ENCODE results near the gene ALOX5.

Gene ALOX5

DNA sequence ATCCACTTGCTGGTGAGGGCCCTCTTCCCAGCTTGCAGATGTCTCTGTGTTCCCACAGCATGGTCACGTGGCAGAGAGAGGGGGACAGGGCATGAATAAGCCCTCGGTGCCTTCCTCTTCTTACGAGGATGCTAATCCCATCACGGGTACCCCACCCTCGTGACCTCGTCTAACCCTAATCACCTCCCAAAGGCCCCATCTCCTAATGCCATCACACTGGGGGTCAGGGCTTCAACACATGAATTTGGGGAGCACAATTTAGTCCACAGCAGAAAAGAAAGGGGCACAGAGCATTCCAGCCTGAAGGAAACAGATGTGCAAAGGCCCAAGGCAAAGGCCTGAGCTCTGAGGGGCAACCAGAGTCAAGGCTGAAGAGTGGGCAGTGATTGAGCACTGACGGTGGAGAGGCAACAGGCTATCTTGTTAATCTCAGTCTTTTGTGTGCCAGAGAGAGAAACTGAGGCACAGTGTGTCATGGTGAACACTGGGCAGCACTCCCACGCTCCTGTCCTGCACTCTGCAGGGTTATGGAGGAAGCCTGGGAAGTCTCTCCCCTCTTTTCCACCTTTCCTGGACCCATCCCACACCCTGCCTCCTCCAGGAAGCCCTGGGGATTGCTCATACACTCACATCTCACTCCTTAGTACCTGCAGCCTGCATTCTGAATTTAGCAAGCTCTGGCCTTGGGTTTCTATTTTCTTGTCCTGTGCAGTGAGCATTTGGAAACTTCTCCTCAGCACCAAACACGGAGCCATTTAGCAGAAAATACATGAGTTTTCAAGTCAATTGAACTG, 49.0 kb downstream of the ALOX5 start:
- FAIRE-seq (no peak), DNase-seq (ENCODE audit: low spot score) (no peak)

DNA sequence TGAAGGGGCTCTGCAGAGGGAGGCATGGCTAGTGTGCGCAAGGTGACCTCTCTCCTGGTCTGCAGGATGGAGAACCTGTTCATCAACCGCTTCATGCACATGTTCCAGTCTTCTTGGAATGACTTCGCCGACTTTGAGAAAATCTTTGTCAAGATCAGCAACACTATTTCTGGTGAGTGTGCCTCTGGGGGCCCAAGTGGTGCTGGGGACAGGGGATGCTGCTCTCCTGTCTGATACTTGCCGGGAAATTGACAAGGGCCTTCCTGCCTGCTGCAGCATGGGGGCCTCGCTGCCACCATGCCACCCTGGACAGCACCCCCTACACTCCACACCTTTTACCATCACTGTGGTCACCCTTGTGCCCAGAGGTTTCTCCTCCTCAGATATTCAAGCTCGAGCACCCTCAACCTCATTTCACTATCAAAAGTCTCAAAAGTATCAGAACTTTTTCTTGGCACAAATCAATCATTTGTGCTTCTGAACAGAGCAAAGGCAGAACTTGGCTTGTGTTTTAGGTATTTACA, 50.0 kb downstream of the ALOX5 start:
- FAIRE-seq: no peak
- no peak for DNase-seq (ENCODE audit: low spot score)

GRCh38 chr10:45424668-45425404, 50.8 kb downstream of the ALOX5 start:
- no peak for DNase-seq (ENCODE audit: low spot score)
- FAIRE-seq: no peak

- DNase-seq (ENCODE audit: low spot score): peak; percentile 83
- FAIRE-seq: peak; percentile 48
Measured at GRCh38 chr10:45425621-45426563, 51.9 kb downstream of the ALOX5 start.

- FAIRE-seq (no peak), DNase-seq (ENCODE audit: low spot score) (no peak)
Measured at GRCh38 chr10:45427262-45427969, 53.4 kb downstream of the ALOX5 start.

DNA sequence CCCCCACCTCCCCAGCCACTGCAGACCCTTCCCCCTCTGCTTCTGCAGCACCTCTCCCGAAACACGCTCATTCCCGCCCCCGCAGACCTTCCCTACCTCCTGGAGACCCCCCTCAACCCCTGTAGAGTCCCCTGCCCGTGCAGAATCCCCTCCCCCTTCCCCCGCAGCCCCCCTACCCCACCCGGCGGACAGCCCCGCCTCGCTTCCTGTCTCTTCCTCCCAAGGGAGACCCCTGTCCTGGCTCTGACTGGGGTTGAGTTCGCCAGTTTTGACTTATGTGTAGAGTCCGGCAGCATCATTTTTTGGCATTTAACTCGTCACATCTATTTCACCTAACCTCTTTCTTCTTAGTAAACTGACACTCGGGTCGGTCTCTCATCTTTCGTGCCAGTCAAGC, 54.0 kb downstream of the ALOX5 start:
- FAIRE-seq (no peak), DNase-seq (ENCODE audit: low spot score) (no peak)

- no peak for DNase-seq (ENCODE audit: low spot score)
- no peak for FAIRE-seq
Measured at GRCh38 chr10:45428611-45429510, 54.8 kb downstream of the ALOX5 start.

GRCh38 chr10:45429790-45430189, 55.8 kb downstream of the ALOX5 start:
- peak; percentile 2 for DNase-seq (ENCODE audit: low spot score)
- FAIRE-seq: no peak

GRCh38 chr10:45432113-45432512, 58.1 kb downstream of the ALOX5 start:
- DNase-seq (ENCODE audit: low spot score) (no peak), FAIRE-seq (no peak)

DNA sequence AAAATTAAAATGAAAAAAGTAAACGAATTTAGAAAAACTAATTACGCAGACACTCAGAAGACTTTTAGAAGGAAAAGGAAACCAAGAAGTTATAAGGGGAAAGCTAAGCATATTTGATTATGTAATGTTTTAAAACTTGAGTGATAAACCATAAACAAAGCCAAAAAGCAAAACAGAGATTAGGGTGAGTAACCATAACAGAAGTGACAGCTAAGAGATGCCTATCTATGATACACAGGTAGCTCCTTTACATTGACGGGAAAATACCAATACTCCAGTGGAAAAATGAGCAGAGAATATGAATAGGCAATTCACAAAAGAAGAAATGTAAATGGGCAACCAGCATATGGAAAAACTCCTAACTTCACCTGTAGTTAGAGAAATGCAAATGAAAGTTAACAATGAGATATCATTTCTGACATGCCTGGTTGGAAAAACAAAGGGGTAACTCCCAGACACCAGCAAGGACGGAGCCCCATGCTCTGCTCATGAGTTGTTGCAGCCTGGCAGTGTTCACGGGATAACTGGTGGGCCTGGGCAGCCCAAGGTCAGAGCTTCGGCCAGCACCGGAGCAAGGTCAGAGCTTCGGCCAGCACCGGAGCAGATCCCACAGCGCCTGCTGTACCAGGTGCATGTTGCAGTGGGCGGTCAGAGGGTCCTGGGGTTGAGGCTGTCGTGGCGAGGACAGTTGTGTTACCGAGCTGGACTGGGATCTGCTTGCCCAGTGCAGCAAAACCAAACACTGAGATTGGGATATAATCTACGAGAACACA, 58.9 kb downstream of the ALOX5 start:
- DNase-seq (ENCODE audit: low spot score): no peak
- FAIRE-seq: no peak

DNA sequence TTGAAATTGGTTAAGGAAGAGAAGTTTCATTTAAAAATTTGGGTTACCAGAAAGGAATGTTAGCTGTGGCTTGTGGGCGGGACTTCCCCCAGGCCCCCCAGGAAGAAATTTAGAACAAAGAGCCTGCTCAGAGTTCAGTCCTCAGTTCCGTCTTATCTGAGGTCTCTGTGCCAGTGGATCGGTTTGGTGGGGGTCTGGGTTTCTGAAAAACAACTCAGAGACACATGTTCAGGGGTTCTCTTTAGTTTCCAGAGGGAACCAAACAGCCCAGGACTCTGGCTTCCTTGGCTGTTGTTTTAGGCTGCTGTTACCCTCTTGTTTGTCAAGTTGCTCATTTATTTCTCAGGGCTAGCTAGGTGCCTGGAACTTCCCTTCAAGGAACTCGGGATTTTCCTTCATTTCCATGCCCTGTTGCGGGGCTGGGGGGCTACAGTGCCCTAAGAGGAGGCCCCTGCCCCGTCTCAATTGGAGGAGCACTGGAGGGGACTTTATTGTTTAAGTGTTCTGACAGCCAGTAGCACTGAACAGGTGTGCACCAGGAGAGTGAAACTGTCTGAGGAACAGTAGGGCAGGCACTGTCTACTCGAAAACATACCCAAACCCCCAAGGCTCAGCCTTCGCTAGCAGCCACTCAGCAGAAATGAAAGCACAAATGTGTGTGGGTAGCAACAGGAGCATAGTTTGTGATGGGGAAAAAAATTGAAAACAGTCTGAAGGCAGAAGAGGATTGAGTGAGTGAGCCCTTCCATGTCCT, 59.9 kb downstream of the ALOX5 start:
- FAIRE-seq: no peak

DNA sequence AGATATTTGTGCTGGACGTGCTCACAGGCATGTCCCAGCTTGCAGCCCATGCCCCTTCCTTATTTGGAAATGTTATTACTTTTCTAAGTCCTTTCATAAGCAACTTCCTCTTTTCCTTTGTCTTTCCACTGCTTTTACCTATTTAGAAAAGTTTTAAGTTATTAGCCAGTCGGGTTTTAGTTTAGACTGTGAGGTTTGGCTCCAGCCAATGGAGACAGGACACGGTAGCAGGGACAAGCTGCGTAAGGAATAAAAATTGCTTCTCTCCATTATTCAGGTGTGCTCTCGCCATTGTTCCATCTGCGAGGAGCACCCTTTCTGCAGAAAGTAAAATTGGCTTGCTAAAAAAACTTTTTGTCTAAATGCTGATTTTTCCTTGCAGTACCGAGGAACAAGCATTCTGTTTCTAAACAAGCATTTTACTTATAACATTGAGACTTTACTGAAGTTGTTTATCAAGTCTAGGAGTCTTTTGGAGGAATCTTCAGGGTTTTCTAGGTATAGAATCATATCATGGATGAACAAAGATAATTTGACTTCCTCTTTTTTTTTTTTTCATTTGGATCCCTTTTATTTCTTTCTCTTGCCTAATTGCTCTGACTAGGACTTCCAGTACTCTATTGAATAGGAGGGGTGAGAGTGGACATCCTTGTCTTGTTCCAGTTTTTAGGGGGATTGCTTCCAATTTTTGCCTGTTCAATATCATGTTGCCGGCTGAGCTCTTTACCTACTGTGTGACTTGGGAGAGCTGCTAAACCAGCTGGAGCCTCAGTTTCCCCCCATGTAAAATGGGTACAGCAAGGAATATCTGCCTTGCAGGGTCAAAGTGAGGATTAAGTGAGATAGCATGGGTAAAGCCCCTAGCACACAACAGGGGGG, 63.8 kb downstream of the ALOX5 start:
- DNase-seq (ENCODE audit: low spot score): no peak
- FAIRE-seq: peak; percentile 46

More for the DNA sequence above, 59.9 kb downstream of the ALOX5 start:
- DNase-seq (ENCODE audit: low spot score): no peak

DNA sequence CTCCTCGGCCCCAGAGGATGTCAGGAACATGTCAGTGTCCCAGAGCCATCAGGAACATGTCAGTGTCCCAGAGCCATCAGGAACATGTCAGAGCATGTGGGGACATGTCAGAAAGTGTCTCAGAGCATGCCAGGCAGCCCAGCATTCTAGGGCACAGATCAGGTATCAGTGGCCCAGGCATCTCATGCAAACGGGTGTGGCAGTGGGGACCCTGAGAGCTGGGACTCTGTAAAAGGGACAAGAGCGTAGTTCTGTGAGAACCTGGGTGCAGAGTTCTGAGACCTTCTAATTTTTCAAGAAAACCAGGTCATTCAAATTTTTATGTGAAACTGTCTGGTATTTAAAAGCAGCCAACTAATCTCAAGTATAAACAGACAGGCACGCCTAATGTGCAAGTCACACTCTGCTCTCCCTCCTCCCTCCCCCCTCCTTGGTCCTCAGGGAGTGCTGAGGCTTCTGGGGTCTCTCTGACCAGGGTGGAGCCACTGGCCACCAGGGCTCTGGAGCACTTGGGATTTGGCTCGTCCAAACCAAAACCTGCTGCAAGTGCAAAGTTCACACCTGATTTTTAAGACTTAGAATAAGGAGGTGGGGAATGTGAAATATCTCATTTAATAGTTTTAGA, 64.6 kb downstream of the ALOX5 start:
- FAIRE-seq (no peak), DNase-seq (ENCODE audit: low spot score) (no peak)

DNA sequence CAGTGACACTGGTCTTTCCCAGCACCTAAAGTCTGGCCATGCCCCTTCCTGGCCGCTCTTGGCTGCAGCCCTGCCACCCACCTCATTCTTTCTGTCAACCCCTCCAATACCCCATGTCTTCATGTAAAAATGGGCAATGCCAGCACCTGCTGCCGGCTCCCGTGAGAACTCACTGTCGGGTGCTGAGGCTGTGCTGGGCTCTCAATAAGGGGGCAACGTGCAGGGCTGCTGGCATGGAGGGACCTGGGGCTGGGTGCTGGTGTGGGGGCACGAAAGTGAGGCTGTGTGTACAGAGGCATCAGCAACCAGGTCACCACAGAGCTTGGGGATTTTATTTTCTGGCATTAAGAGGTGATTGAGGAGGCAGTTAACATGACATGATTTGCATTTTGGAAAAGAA, 65.3 kb downstream of the ALOX5 start:
- DNase-seq (ENCODE audit: low spot score) (no peak), FAIRE-seq (no peak)

DNA sequence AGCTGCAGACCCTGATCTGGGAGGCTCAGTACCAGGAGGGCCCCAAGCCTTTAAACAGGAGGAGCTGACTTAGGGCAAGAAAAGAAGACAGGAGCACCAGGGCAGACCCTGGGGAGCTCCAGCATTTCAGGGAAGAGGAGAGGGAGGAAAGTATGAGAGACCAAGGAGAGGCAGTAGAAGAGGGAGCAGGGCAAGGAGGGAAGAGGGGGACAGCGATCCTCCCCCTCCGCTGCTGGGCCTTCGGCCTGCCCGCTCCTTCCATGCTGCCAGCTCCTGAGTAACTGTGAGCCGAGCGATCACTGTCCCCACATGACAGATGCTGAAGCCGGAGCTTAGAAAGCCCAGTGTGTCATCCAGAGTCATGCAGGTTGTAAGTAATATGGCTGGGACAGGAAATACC, 65.9 kb downstream of the ALOX5 start:
- DNase-seq (ENCODE audit: low spot score): no peak
- no peak for FAIRE-seq

DNA sequence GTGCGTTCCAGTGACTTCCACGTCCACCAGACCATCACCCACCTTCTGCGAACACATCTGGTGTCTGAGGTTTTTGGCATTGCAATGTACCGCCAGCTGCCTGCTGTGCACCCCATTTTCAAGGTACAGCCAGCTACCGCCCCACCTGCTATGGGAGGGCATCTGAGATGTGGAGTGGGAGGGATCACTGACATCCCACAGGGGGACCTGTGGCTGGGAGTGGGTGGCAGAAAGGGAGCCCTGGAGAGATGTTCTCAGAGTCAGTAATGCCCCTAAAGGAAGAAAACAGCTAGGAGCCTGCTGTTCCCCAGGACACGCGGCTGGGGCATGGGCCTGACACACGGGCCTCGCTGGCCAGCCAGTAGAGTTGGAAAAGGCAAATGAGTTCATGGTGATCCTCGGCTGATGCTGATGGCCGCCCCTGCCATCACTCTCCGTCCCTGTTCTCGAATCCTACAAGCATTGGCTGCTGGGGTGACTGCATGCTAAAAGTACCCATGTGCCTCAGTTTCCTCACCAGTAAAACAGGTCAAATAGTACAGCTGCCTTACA, 66.6 kb downstream of the ALOX5 start:
- FAIRE-seq: no peak
- no peak for DNase-seq (ENCODE audit: low spot score)

Measured in urothelium cell line (cell line).